DMS79 treated with DMSO at 0.1 percent for 48 hours (cell line): ENCODE data around the gene GLI3.

Experiments used
- DNase-seq: peaks from one replicate; lab custom pipeline; 2025; lab: John Stamatoyannopoulos, UW

GLI3 gene

DNA sequence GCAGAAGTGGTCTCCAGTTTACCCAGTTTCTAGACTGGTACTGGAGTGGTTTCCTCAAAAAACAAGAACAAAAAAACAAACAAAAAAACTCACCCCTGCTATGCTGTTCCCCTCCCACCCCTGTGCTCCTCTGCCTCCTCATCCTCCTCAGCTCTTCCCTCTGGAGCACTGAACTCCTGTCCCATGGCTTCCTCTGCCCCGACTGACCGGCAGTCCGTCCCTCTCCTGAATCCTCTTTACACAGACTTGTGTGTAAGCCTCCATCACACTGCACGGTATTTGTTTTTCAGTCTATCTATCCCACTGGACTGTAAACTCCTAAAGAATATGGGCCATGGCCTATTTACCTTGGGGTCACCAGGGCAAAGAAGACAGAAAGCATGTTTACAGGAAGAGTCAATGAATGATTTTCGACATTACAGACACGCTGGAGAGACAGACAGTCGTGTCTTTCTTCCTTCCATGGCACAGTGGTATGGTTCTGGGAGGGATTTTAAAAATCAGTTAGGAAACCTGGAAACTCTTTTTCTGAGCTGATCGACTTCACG lies 265.3 kb downstream of the GLI3 start:
- no peak for DNase-seq

DNA sequence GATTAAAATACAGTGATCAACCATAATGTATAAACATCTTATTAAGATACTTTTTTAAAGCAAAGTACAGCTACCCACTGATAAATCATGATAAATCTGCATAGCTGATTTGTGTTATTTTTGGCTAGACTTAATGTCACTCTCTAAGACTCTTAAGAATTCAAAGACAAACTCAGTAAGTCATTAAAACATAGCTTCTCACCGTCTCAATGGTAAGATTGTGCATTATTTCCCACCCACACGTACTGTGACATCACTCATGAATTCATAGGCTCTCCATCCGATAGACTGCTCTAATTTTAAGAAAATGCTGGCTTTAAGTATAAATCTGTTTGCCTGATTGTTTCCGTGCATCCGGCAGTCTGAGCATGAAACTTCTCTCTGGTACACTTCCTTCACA lies 266.1 kb downstream of the GLI3 start:
- DNase-seq = no peak

DNA sequence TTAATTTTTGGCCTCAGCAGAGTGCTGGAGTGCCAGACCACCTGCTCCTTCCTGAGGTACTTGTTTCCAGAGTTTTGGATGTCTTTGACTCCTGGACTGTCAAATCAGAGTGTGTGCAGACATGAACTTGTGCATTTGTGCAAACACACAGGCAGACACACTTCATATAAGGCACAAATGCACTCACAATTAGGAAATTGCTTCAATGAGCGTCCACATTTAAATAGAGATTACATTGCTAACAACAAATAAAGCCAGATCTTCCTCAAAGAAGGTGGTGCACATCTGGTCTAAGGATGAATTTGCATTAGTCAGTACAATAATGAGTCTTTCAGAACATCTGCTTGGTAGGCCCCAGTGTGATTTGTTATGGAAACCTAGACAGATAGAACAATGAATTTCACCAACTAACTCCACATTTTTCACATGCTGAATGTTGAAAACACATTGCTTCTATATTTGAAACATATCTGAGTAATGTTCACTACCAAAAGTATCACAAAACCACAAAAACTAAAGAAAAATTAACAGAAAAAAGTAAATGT lies 267.4 kb downstream of the GLI3 start:
- no peak for DNase-seq

DNA sequence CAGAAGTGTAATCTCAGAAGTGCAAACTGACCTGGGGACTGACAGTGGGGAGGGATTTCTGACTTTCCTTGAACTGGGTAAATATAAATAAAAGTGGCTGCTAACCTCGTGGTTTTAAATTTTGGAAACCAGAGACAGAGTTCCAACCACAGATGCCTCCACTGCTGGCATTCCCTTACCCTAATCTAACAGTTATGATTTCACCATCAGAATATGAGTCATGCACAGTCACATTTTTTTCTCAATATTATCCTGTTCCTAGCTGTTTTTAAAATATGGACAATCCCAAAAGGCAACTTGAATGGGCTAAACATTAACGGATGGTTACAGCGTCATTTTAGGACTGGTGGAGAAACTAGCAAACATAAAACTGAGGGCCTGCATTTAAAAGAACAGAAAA lies 269.9 kb downstream of the GLI3 start:
- no peak for DNase-seq

DNA sequence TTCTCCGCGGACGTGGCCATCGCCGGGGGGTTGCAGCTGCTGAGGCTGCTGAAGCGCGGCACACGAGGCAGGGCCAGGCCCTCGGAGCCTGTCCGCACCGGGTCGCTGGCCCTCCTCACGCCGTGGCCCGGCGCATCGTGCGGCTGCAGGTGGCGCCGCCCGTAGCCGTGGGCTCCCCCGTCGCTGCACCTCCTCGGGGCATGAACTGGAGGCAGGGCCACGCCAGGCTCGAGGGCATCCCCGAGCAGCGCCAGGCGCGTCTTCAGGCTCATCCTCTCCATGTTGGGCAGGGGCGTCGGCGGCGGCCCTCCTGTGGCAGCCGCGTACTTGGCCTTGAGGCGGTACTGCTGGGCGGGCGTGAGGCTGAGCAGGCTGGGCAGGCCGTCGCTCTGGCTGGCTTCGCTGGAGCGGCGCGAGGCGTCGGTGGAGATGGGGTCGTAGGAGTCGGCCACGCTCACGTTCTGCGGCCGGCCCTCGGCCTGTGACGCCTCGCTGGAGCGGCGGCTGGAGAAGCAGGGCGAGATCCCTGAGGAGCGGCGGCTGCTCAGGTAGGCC lies 271.0 kb downstream of the GLI3 start:
- no peak for DNase-seq

DNA sequence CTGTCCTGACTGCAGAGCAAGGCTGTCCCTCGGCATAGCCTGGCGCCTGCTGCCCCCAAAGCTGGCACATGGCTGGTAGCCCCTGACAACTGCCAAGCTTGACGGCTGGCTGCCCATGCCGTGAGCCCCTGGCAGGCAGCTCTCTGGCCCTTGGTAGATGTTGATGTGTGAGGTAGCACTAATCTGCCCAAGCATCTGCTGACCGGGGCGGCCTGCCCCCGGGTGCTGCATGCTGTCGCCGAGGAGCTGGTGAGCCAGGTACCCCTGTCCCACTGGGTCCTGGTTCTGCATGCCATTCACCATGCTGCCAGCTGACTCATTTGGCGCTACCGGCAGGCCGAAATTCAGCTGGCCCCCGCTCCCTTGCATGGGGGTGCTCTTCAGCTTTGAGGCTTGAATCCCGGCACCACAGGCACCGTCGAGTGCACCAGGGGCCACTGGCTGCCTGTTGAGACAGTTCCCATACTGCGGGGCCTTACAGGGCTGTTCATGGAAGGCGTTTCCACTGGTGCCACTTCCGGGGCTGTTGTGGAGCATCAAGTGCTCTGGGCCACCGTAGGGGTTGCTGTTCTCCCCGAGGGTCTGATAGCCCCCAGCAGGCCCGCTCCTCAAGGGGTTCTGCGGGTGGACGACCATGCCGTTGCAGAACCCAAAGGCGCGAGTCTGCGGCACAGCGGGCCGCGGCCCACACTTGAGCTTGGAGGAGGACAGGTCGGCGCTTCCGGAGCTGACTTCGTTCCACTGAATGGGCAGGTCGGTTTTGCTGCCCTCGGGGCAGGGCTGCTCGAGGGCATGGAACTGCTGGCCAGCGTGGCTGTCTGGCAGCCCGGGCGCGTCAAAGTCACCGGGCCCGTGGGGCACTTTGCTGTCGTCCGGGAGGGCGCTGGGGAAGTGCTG lies 271.9 kb downstream of the GLI3 start:
- DNase-seq = no peak

DNA sequence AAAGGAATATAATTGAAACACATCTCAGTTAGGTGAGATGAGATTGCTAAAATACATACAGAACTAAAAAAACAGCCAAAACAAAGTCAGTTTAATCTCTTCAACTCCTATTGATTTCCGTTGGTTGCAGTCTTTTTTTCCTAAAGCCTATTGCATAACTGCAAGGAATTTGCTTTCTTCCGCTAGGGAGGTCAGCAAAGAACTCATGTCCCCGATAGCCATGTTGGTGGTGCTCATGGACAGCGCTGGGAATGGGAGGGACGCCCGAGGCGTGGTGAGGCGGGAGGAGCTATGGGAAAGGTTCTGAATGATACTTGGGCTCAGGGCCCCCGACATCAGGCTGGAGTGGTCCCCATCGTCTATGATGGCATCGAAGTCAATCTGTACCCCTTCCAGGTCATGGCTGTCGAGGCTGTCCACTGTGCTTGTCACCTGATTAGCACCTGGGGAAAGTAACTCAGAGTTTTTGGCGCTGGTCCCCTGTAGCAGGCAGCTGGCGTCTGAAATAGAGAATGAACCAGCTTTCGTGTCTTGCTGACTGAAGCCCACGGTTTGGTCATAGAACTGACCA lies 272.7 kb downstream of the GLI3 start:
- no peak for DNase-seq

DNA sequence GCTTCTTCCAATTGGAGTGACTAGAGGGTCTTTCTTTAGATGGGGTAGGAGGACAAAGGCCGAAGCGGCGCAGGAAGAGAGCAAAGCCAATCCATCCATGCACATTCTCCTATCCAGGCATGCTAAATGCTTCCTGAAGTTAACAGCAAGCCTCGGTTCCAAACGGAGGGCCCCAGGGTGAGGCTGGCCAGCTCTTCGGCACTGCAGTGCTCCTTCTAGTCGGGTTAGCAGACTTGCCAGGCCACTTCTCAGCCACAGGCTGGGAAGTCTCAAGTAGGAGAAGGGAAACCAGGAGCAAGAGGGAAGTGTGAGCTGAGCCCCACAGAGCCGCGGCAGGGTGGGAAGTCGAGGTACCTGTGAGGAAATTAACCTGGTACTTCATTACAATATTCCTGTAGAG lies 280.3 kb downstream of the GLI3 start:
- no peak for DNase-seq

DNA sequence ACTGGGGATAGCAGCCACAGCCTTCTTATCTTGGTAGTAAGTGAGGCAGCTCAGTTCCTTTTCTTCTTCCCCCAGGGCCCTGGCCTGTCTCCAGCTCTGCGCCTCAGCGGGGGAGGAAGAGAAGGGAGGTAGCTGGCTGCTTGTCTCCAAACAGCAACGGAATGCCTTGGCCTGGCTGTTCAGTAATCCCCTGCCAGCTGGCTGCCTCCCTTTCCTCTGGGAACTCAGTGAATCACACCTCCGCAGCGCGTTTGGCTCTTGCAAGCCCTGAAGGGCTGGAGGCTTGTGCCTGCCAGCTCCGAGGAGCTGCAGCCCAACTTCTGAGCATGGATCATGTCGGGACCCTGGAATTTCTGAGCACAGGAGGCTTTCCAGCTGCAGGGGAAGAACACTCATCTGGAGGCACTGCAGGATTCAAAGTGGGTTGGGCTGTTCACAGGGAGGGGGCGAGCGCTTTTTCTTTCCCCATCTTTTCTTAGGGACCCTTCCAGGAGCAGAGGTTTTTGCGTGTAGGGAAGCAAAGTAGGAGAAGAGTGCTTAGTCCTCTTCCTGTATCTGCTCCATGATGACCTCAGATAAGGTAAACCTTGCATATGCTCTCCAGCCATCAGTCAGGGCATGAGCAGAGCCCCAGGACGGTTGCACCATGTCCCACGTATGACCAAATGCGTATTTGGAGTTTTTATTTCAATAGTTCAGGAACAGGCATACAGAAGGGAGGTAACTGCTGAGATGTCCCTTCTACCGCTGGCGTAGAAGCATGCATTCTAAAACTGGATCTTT lies 280.9 kb downstream of the GLI3 start:
- DNase-seq = no peak

DNA sequence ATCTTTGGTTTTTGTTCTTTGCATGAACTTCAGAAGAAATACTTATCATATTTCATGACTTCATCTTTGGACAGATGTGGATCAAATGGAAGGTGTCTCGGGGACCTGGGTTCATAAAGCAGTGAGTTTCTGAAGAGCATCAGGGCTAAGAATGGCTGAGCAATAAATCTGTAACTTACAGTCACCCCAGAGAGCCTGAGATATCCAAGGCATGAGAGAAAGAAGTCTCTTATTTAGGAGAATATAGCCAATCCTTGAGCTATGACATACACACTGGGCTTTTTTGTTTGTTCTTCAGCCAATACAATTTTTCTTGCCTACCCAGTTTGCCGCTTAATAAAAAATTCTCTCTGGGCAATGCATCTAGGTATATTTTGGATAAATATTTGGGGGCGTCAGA lies 281.6 kb downstream of the GLI3 start:
- DNase-seq = no peak

DNA sequence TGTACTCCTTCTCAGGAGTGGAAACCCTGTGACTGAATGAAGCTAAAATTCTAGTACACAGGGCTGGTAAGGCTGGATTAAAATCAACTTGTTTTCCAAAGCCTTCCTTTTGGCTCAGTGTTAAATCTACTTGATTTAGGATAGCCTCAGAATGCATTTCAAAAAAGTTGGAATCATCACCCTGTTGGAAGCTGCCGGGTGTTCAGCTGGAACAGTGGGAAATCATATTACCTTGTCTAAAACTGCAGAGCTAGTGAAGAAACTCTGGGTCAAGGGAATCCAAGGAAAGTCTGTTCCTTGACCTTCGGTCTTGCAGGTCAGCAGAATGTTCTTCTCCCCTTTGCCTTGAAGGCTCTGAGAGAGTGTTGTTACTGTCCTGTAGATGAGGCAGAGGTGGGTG lies 282.0 kb downstream of the GLI3 start:
- DNase-seq = no peak

DNA sequence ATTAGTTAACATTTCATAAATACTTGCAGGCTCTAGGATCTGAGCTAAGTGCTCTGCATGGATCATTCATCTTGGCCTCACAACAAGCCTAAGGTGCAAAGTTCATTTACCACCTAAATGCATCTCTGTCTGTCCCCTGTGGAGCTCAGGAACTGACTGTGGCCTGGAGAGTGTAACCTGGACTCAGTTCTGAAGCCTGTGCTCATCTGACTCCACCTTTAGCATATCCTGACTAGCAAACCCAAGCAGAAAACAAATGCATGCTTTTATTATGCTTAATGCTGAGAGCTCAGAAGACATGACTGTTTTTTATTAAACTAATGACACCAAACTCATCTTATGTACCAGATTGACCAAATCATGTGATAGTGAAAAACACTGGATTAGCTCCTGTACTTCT lies 288.5 kb downstream of the GLI3 start:
- no peak for DNase-seq

DNA sequence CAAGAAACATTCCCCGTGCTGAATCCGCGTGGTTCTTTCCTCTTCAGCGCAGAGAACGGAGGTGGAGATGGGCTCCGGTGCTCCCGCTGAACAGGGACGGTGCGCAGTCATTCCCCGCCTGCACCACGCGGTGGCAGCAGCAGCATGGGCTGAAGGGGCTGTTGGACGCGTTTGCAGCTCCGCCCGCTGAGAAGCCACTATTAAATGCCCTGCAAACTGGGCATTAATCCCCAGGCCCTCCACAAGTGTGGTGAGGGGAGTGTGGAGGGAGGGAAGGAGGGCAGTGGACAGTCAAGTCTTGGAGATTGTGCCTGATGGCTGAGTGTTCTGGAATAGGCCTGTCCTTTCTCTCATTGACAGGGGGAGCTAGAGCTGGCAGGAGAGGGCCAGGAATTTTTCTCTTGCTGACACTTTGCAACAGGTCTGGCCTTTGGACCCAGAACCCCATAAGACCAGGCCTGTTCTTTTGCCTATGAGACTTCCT lies 293.9 kb downstream of the GLI3 start:
- DNase-seq = peak; percentile 44

DNA sequence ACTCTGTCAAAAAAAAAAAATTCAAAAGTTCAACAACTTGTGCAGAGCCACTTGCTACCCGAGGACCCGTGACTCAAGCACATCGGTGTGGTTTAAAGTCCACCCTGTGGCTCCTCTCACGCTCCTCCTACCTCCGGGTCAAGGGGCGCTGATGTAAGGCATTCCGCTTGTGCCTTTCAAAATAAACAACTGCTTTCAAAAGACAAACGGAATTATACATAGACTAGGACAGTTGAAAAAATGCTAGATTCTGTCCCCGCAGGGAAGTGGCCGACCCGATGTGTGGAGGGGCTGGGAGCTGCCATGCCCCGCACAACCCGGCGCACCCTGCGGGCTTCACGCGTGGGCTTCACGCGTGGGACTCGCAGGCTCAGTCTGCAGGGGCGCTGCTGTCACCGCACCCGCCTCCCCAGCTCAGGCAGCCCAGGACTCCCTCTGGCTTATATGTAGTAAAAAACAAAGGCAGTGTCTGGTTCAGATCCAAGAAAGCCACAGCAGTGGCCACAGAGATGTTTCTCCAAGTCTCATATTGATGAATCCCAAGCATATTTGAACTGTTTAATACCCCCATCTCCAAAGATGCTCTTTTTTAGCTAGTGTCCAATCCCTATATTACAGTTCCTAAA lies 294.4 kb downstream of the GLI3 start:
- no peak for DNase-seq

DNA sequence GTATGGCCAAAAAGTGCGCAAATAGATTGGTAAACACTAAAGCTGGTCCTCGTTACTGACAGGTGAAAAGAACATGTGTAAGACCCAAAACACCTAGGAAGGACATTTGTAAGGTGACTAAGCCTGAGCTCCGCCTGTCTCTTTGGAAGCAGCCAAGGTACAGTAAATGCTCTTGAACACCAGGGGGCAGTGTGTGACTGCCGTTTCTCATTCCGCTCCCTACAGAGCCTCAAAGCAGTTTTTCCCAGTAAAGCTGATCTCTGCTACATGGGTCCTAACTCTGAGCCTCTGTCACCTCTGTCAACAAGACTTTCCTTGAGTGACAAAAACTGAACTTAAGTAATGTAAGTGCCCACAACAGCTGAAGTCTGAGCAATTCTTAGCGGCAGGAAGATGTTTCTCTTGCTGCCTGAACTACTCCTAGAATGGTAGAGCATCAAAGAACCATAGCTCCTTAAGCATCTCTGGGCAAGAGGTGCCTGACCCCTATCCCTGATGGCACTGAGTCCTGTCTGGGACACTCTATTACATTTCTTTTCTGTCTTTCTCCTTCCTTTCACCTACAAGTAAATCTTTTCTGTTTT lies 296.2 kb downstream of the GLI3 start:
- DNase-seq = peak; percentile 66

DNA sequence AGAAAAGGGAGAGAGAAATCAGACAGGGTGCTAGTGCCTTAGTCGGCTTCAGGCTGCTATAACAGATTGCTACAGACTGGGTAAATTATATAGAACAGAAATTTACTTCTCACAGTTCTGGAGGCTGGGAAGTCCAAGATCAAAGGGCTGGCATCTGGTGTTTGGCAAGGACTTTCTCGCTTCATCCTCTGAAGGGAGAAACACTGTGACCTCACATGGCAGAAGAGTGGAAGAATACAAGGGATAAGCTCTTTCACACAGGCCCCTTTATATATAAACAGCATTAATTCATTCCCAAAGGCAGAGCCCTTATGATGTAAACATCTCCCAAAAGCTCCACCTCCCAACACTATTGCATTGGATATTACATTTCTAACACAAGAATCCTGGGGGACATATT lies 298.6 kb downstream of the GLI3 start:
- no peak for DNase-seq

DNA sequence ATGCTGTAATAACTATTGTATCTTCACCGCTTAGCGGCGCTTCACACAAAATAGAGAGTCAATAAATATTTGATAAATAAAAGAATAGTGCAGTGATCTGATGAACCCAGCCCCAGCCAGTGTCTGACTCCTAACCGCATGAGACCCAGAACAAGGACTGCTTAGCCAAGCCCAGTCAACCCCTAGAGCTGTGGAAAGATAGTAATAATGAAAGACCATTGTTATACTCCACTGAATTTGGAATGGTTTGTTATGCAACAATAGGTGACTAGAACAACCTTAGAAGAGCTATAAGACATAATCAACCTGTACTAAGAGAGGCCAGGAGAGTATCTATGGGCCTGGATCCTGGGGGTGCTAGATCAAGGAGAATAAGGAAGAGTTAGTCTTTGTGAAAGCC lies 303.6 kb downstream of the GLI3 start:
- no peak for DNase-seq

DNA sequence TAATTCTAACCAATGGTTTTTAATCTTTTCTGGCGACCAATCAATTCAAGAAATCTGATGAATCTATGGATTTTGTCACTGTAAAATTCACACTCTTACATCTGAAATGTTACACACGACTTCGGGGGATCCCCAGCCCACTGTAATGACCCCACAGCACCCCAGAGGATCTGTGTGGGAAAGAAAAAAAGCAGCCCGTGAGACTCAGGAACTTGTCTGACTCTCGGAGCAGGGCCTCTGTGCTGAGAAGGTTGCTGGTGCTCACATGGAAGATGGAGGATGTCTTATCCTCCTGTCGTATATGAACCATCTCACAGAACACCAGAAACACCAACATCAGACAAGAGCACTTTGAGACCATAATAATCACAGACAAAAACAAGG lies 305.8 kb downstream of the GLI3 start:
- no peak for DNase-seq

DNA sequence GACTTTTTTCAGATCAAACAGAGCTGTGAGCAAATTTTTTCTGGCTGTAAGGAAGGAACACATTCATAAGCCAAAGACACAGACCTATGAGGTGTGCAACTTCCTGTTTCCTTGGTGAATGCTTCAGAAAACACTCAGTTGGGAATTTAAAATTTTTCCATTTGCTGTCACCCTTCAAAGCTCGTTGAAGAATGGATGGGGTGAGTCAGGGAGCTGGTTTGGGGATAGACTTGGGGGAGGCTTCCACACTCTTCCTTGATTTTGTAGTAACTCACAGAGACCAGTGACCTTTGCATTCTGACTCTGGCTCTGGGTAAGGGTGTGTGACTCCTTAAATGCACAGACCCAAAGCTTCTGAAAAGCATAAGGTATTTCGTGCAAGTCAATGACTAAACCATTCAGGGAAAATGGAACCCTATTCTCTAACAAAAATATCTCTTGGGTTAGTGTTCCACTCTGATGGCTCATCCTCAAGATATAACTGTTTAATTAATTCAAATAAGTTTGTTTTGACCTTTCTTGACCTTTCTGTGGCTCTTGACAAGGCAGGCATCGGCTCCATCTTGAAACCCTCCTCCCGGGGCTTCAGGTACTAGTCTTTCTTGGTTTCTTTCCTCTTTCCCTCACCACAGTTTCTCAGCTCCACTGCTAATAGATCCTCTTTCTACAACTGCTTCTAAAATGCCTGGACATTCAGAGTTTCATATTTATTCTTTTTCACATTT lies 306.3 kb downstream of the GLI3 start:
- DNase-seq = no peak

DNA sequence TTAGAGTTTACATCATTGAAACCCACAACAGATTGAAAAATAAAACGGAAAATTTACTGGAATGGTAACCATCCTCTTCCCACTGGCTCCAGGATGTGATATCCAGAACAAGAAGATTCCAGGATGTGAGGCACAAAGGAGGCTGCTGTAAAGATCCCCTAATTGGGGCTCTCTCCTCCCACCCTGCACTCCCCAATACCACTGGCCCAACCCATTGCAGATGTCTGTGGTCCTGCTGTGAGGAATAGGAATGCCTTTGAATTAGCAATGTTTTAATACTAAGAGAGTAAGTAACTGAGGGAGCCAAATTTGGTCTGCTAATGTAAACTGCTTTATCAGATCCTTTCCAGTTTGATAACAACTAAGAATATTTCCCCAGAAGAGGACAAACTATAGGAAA lies 308.2 kb downstream of the GLI3 start:
- DNase-seq = no peak

DNA sequence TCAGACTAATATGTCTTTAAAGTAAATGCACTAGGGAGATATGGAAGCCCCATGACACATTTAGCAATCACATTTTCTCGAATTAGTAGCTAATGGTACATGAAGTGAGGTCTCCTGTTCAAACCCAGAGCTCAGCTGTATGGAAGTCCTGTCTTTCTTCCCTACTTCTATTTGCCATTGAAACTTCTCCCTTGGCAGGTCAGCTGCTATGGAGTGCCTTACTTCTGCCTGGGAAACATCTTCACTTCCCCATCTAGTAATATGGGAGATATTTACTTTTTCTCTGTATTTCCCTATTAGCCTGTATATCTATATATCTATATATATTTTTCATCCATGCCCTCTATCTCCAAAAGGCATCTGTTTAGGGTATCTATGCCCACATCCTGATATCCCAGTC lies 308.8 kb downstream of the GLI3 start:
- no peak for DNase-seq
